Hepatocyte (in vitro differentiated cells): ENCODE data around the gene SIRPB1. TPM values are rescaled to one million over a fixed set of nuclear protein-coding genes. Genes with fewer than 3 reads are reported as not detected.
"Not testable (repeated sequence)": the region's sequence is repeated elsewhere in the genome, so short reads cannot be mapped to it uniquely, and the experiment has no call there.

Experiments
- DNase-seq: peaks from one replicate; pipeline ENCODE4 v3.0.0-alpha.2; 2016; ENCODE audit warnings: low spot score
- H2AFZ ChIP-seq: fragments of 200-600 bp; sonication (generic); 2 replicates; pipeline ENCODE4 v1.6.0; 2016; ENCODE audit warnings: antibody characterized with exemption, mild to moderate bottlenecking
- H3K27ac ChIP-seq: fragments of 200-600 bp; sonication (generic); 2 replicates; pipeline ENCODE4 v1.5.1; 2016; ENCODE audit warnings: mild to moderate bottlenecking
- H3K27me3 ChIP-seq: fragments of 200-600 bp; sonication (generic); 2 replicates; pipeline ENCODE4 v1.6.1; 2016
- H3K36me3 ChIP-seq: fragments of 200-600 bp; sonication (generic); replicated peaks from 2 replicates; pipeline ENCODE4 v1.5.1; 2016; ENCODE audit warnings: low read depth; ENCODE audit not compliant: insufficient read depth
- H3K4me1 ChIP-seq: fragments of 200-600 bp; sonication (generic); 2 replicates; pipeline ENCODE4 v1.5.1; 2016; ENCODE audit warnings: mild to moderate bottlenecking, moderate library complexity; ENCODE audit not compliant: insufficient read depth
- H3K4me2 ChIP-seq: fragments of 200-600 bp; sonication (generic); 2 replicates; pipeline ENCODE4 v1.6.0; 2016
- H3K4me3 ChIP-seq: fragments of 200-600 bp; sonication (generic); 2 replicates; pipeline ENCODE4 v1.5.1; 2016; ENCODE audit warnings: mild to moderate bottlenecking
- H3K79me2 ChIP-seq: fragments of 200-600 bp; sonication (generic); 2 replicates; pipeline ENCODE4 v1.6.0; 2017; ENCODE audit warnings: mild to moderate bottlenecking
- H3K9me2 ChIP-seq: fragments of 200-600 bp; sonication (generic); replicated peaks from 2 replicates; pipeline ENCODE4 v1.6.0; 2017; ENCODE audit warnings: mild to moderate bottlenecking; ENCODE audit not compliant: insufficient read depth
- H3K9me3 ChIP-seq: fragments of 200-600 bp; sonication (generic); 2 replicates; pipeline ENCODE4 v1.5.1; 2016; ENCODE audit warnings: low read depth, mild to moderate bottlenecking
- H4K20me1 ChIP-seq: fragments of 200-600 bp; sonication (generic); 2 replicates; pipeline ENCODE4 v1.6.0; 2016; ENCODE audit warnings: mild to moderate bottlenecking; ENCODE audit not compliant: insufficient read depth, poor library complexity, severe bottlenecking
- EZH2 ChIP-seq: fragments of 200-600 bp; sonication (generic); IDR thresholded peaks from 2 replicates; pipeline ENCODE4 v1.6.1; 2016; ENCODE audit warnings: antibody characterized with exemption, mild to moderate bottlenecking, borderline replicate concordance
- EZH2phosphoT487 ChIP-seq: fragments of 200-600 bp; sonication (generic); IDR thresholded peaks from one replicate; pipeline ENCODE4 v1.6.1; 2018; ENCODE audit warnings: antibody characterized with exemption, mild to moderate bottlenecking, low read depth, moderate library complexity; ENCODE audit not compliant: unreplicated experiment, severe bottlenecking
- WGBS: methylation state at CpG from one replicate; pipeline ENCODE4 v1.1.6; 2016; ENCODE audit warnings: low lambda C conversion rate; ENCODE audit errors: missing lambda C conversion rate; 5-methylcytosine and 5-hydroxymethylcytosine counted together
- polyA plus RNA-seq: library from polyadenylated mRNA; unstranded; fragments of >200 nt; fragmentation: Nextera tagmentation; extraction: Ambion mirVana; gene quantifications from 2 replicates; pipeline ENCODE4 v1.2.1, GENCODE V29; 2016
- total RNA-seq: library from RNA; depleted of rRNA; stranded (reverse); fragments of >200 nt; gene quantifications from 2 replicates; pipeline ENCODE4 v1.2.3, GENCODE V29; 2014
- TF ChIP-seq, protein P1 (sequence below): fragments of 200-600 bp; sonication (generic); IDR thresholded peaks from 2 replicates; pipeline ENCODE4 v1.5.1; 2016; ENCODE audit warnings: antibody characterized with exemption, mild to moderate bottlenecking; ENCODE audit not compliant: poor library complexity

Gene SIRPB1
- total and polyA plus RNA-seq, 2 experiments from 2014 or later = 0.57 to 0.97 TPM

DNA sequence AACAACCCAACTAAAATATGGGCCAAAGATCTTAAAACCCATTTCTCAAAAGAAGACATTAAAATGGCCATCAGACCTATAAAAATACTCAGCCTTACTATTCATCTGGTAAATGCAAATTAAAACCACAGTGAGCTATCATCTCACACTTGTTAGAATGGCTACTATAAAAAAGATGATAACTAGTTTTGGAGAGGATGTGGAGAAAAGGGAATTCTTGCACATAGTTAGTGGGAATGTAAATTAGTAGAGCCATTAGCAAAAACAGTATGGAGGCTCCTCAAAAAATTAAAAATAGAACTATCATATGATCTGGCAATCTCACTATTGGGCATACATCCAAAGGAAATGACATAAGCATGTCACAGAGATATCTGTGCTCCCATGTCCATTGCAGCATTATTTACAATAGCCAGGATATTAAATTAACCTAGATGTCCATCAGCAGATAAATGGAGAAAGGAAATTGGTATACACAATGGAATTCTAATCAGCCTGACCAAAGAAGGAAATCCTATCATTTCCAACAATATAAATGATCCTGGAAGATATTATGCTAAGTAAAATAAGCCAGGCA lies 2.9 kb downstream of the SIRPB1 start:
- Histone ChIP-seq H3K9me2 (no peaks in the 10 kb centered on the region), H3K79me2 (no peaks in the 10 kb centered on the region), H3K4me2 (no peak overlapping the region), H3K4me1 (no peaks in the 10 kb centered on the region), H3K9me3 (no peaks in the 10 kb centered on the region), H4K20me1 (no peaks in the 10 kb centered on the region), H3K27me3 (no peaks in the 10 kb centered on the region), H3K4me3 (no peak overlapping the region), H2AFZ (no peak overlapping the region), H3K36me3 (no peaks in the 10 kb centered on the region), H3K27ac (no peak overlapping the region)
- TF ChIP-seq EZH2phosphoT487 (no peak), EZH2 (no peak)
- TF ChIP-seq, protein P1, sequence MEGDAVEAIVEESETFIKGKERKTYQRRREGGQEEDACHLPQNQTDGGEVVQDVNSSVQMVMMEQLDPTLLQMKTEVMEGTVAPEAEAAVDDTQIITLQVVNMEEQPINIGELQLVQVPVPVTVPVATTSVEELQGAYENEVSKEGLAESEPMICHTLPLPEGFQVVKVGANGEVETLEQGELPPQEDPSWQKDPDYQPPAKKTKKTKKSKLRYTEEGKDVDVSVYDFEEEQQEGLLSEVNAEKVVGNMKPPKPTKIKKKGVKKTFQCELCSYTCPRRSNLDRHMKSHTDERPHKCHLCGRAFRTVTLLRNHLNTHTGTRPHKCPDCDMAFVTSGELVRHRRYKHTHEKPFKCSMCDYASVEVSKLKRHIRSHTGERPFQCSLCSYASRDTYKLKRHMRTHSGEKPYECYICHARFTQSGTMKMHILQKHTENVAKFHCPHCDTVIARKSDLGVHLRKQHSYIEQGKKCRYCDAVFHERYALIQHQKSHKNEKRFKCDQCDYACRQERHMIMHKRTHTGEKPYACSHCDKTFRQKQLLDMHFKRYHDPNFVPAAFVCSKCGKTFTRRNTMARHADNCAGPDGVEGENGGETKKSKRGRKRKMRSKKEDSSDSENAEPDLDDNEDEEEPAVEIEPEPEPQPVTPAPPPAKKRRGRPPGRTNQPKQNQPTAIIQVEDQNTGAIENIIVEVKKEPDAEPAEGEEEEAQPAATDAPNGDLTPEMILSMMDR = no peak
- peak; percentile 0 for DNase-seq

DNA sequence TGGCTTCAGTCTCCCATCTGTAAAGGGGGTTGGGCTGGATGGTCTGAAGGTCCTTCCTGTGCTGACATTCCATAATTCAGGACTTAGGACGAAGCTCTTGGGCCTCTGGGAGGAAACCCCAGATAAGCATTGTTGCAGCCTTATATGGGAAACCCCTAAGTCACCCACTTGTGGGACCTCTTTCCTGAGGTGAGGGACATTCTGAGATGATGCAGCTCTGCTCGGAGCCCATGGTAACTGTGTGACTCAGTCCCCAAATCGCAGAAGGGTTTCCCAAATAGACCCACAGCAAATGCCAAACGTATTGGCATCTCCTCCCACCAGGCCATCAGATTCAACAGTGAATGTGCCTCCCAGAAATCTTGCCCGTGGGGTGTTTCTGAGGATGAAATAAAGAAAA lies 9.4 kb downstream of the SIRPB1 start:
- H3K27me3 ChIP-seq, H3K79me2 ChIP-seq, H3K36me3 ChIP-seq, H3K4me2 ChIP-seq, DNase-seq, H3K27ac ChIP-seq, H3K9me3 ChIP-seq, H4K20me1 ChIP-seq, H2AFZ ChIP-seq, H3K9me2 ChIP-seq, H3K4me1 ChIP-seq, H3K4me3 ChIP-seq: not testable (repeated sequence)
- no CpG with 5 or more reads among the region's 5 CpGs for WGBS

DNA sequence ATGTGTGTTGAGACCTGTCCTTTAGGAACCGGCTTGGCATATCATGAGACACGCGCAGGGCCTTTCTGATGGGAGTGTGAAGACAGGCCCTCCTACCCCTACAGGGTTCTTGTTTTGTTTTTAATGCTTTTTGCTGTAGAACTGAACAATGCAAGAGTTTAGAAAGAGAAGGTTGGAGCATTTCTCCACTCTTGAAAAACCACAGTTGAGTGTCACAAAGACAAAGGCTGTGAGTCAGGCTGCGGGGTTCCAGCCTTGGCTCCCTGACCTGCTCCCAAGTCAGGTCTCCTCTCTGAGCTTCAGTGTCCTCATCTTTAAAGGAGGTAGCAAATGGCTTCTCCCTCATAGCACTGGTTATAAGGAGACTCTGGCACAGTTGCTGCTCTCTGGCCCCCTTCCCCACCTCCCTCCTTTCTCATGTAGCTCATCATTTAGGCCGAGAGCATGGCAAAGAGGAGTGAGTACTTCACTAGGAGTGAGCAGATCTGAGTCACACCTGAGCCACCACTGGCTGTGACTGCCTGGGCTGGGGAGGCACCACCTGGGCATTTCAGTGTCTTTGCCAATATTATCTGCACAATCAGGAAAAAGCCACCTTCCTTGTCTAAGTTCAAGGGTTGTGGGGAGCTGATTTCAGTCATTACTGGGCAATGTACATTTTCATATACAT lies 11.0 kb downstream of the SIRPB1 start:
- H3K9me3 ChIP-seq, H3K36me3 ChIP-seq: not testable (repeated sequence)
- WGBS = 83% methylated on average over 3 of the region's 5 CpGs

DNA sequence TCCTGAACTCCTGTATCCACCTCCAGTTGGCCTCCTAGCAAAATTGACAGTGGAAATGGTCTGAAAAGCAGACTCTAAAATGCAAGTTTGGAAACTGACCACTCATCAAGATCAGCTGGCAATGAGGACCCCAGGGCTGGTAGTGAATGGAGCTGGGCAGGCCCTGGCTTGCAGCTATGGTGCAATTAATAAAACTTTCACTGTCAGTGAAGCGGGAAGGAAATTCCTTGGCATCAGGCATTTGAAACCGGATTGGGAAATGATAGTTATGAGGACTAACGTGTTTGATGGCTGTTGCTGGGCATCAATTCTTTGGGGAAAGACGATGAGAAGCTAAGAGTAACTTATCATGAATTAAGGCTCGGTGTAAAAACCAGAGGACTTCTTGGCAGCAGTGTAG lies 19.1 kb downstream of the SIRPB1 start:
- Histone ChIP-seq H3K9me2 (no peaks in the 10 kb centered on the region), H3K9me3 (no peaks in the 10 kb centered on the region), H3K36me3 (no peaks in the 10 kb centered on the region), H3K27ac (no peak overlapping the region), H3K27me3 (no peaks in the 10 kb centered on the region), H3K4me2 (no peak overlapping the region), H3K4me1 (no peaks in the 10 kb centered on the region), H4K20me1 (no peaks in the 10 kb centered on the region), H3K4me3 (no peak overlapping the region), H3K79me2 (no peaks in the 10 kb centered on the region), H2AFZ (no peak overlapping the region)
- DNase-seq = no peak
- no CpG with 5 or more reads among the region's 5 CpGs for WGBS
- TF ChIP-seq, protein P1 = no peak
- TF ChIP-seq EZH2 = no peak
- no peak for TF ChIP-seq EZH2phosphoT487

More for the DNA sequence above, 11.0 kb downstream of the SIRPB1 start:
- not testable (repeated sequence) for DNase-seq, H3K9me2 ChIP-seq, H2AFZ ChIP-seq, H3K79me2 ChIP-seq, H3K4me1 ChIP-seq, H3K4me2 ChIP-seq, H3K27ac ChIP-seq, H4K20me1 ChIP-seq, H3K4me3 ChIP-seq, H3K27me3 ChIP-seq
